Neural cell (in vitro differentiated cells): ENCODE results near the gene SLC24A3. TPM values are rescaled to one million over a fixed set of nuclear protein-coding genes. Genes with fewer than 3 reads are reported as not detected.

Experiments used
- H2AFZ ChIP-seq: fragments of 200-600, 300-800 bp; sonication (generic), shearing (Covaris generic); 2 replicates; pipeline ENCODE4 v1.6.0; 2014; ENCODE audit warnings: low read depth, mild to moderate bottlenecking, antibody characterized with exemption, low read length, moderate library complexity
- H3F3A ChIP-seq: fragments of 200-600 bp; shearing (Covaris generic); 2 replicates; pipeline ENCODE4 v1.6.1; 2016; ENCODE audit warnings: mild to moderate bottlenecking, moderate library complexity, mixed read lengths, antibody characterized with exemption, low read length; ENCODE audit not compliant: insufficient read depth, poor library complexity, severe bottlenecking
- H3K27ac ChIP-seq: fragments of 200-600, 300-800 bp; sonication (generic), shearing (Covaris generic); 2 replicates; pipeline ENCODE4 v1.5.1; 2014; ENCODE audit warnings: mild to moderate bottlenecking, low read length, moderate library complexity
- H3K27me3 ChIP-seq: fragments of 300-800, 200-600 bp; sonication (generic), shearing (Covaris generic); 2 replicates; pipeline ENCODE4 v1.6.0; 2014; ENCODE audit warnings: mild to moderate bottlenecking, low read depth, low read length, moderate library complexity; ENCODE audit not compliant: insufficient read depth
- H3K36me3 ChIP-seq: fragments of 300-800, 200-600 bp; sonication (generic), shearing (Covaris generic); 2 replicates; pipeline ENCODE4 v1.5.1; 2014; ENCODE audit warnings: mild to moderate bottlenecking, antibody characterized with exemption, low read length, moderate library complexity; ENCODE audit not compliant: insufficient read depth
- H3K4me2 ChIP-seq: fragments of 300-800, 200-600 bp; sonication (generic), shearing (Covaris generic); 2 replicates; pipeline ENCODE4 v1.6.0; 2014; ENCODE audit warnings: mild to moderate bottlenecking, low read length
- H3K4me3 ChIP-seq: fragments of 300-800, 200-600 bp; sonication (generic), shearing (Covaris generic); 2 replicates; pipeline ENCODE4 v1.5.1; 2014; ENCODE audit warnings: mild to moderate bottlenecking, low read length, moderate library complexity
- H3K79me2 ChIP-seq: fragments of 200-600 bp; shearing (Covaris generic); replicated peaks from 2 replicates; pipeline ENCODE4 v1.6.0; 2014; ENCODE audit warnings: mild to moderate bottlenecking, low read length, moderate library complexity; ENCODE audit not compliant: insufficient read depth
- H3K9ac ChIP-seq: fragments of 300-800, 200-600 bp; sonication (generic), shearing (Covaris generic); 2 replicates; pipeline ENCODE4 v1.6.1; 2016; ENCODE audit warnings: mild to moderate bottlenecking, low read length, mixed read lengths
- H3K9me2 ChIP-seq: fragments of 200-600 bp; shearing (Covaris generic); 2 replicates; pipeline ENCODE4 v1.6.1; 2016; ENCODE audit warnings: mild to moderate bottlenecking, low read length, mixed read lengths; ENCODE audit not compliant: insufficient read depth
- H3K9me3 ChIP-seq: fragments of 200-600, 300-800 bp; sonication (generic), shearing (Covaris generic); 2 replicates; pipeline ENCODE4 v1.6.1; 2016; ENCODE audit warnings: mild to moderate bottlenecking, mixed run types, low read length, moderate library complexity, mixed read lengths
- H4K20me1 ChIP-seq: fragments of 200-600 bp; shearing (Covaris generic); 2 replicates; pipeline ENCODE4 v1.6.1; 2016; ENCODE audit warnings: mild to moderate bottlenecking, mixed run types; ENCODE audit not compliant: insufficient read depth
- EP300 ChIP-seq: fragments of 450-650 bp; conservative IDR thresholded peaks from 2 replicates; pipeline ENCODE4 v1.6.1; 2014; ENCODE audit warnings: antibody characterized with exemption, mild to moderate bottlenecking, moderate library complexity; ENCODE audit not compliant: poor library complexity, severe bottlenecking
- EZH2 ChIP-seq: fragments of 200-600, 300-800 bp; shearing (Covaris generic), sonication (generic); IDR thresholded peaks from 2 replicates; pipeline ENCODE4 v1.6.1; 2014; ENCODE audit warnings: antibody characterized with exemption, low read length, borderline replicate concordance, mild to moderate bottlenecking; ENCODE audit not compliant: insufficient read depth, poor library complexity, severe bottlenecking
- MXI1 ChIP-seq: fragments of 450-650 bp; conservative IDR thresholded peaks from 2 replicates; pipeline ENCODE4 v1.6.1; 2014; ENCODE audit warnings: antibody characterized with exemption, mild to moderate bottlenecking; ENCODE audit not compliant: poor library complexity, severe bottlenecking
- POLR2AphosphoS5 ChIP-seq: IDR thresholded peaks from 2 replicates; pipeline ENCODE4 v1.6.1; 2012
- RAD21 ChIP-seq: fragments of 450-650 bp; conservative IDR thresholded peaks from 2 replicates; pipeline ENCODE4 v1.6.1; 2014; ENCODE audit warnings: antibody characterized with exemption, mild to moderate bottlenecking, moderate library complexity
- SMC3 ChIP-seq: fragments of 450-650 bp; conservative IDR thresholded peaks from 2 replicates; pipeline ENCODE4 v1.6.1; 2014; ENCODE audit warnings: antibody characterized with exemption, mild to moderate bottlenecking, moderate library complexity; ENCODE audit not compliant: poor library complexity
- TAF1 ChIP-seq: IDR thresholded peaks from 2 replicates; pipeline ENCODE4 v1.6.1; 2012; ENCODE audit warnings: low read depth
- polyA plus RNA-seq: library from polyadenylated mRNA; depleted of rRNA; stranded (reverse); fragments of >200 nt; gene quantifications from 2 replicates; pipeline ENCODE4 v1.2.3, GENCODE V29; 2014
- TF ChIP-seq, protein P1 (sequence below): IDR thresholded peaks from 2 replicates; pipeline ENCODE4 v1.6.1; 2012; ENCODE audit warnings: borderline replicate concordance
- TF ChIP-seq, protein P2 (sequence below): fragments of 450-650 bp; IDR thresholded peaks from 2 replicates; pipeline ENCODE4 v1.5.1; 2014; ENCODE audit warnings: antibody characterized with exemption, mild to moderate bottlenecking, moderate library complexity; ENCODE audit not compliant: poor library complexity, severe bottlenecking

SLC24A3 gene
- polyA plus RNA-seq, 1 donor from 2014 or later = 6.5 TPM

DNA sequence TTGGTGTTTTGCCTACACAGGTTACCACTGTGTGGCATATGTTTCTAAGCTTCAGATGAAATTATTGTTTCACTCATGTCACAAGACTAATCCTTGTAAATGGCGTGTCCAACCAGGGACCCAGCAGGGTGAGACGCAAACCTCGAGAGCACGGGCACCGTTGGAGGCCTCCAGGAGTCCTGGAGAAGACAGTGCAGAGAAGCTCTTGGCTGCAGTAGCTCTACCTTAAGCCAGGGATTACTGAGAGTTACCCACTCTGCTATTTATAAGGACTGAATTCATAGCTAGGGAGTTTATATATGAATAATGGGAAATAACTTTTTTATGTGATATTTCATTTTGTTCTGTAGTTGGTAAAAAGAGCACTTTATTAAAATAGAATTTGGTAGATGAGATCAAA is 137.4 kb downstream of the SLC24A3 start:
- H3F3A ChIP-seq = no peaks in the 10 kb centered on the region
- H3K9ac ChIP-seq = no peak overlapping the region
- H2AFZ ChIP-seq = no peak overlapping the region
- no peak overlapping the region for H3K27ac ChIP-seq
- no peaks in the 10 kb centered on the region for H3K79me2 ChIP-seq
- no peaks in the 10 kb centered on the region for H3K9me2 ChIP-seq
- H3K27me3 ChIP-seq = no peaks in the 10 kb centered on the region
- H3K4me3 ChIP-seq = no peak overlapping the region
- H4K20me1 ChIP-seq = no peaks in the 10 kb centered on the region
- H3K9me3 ChIP-seq = no peaks in the 10 kb centered on the region
- no peaks in the 10 kb centered on the region for H3K36me3 ChIP-seq
- H3K4me2 ChIP-seq = no peak overlapping the region
- TF ChIP-seq TAF1 (no peak), EZH2 (no peak), MXI1 (no peak)
- TF ChIP-seq, protein P1, sequence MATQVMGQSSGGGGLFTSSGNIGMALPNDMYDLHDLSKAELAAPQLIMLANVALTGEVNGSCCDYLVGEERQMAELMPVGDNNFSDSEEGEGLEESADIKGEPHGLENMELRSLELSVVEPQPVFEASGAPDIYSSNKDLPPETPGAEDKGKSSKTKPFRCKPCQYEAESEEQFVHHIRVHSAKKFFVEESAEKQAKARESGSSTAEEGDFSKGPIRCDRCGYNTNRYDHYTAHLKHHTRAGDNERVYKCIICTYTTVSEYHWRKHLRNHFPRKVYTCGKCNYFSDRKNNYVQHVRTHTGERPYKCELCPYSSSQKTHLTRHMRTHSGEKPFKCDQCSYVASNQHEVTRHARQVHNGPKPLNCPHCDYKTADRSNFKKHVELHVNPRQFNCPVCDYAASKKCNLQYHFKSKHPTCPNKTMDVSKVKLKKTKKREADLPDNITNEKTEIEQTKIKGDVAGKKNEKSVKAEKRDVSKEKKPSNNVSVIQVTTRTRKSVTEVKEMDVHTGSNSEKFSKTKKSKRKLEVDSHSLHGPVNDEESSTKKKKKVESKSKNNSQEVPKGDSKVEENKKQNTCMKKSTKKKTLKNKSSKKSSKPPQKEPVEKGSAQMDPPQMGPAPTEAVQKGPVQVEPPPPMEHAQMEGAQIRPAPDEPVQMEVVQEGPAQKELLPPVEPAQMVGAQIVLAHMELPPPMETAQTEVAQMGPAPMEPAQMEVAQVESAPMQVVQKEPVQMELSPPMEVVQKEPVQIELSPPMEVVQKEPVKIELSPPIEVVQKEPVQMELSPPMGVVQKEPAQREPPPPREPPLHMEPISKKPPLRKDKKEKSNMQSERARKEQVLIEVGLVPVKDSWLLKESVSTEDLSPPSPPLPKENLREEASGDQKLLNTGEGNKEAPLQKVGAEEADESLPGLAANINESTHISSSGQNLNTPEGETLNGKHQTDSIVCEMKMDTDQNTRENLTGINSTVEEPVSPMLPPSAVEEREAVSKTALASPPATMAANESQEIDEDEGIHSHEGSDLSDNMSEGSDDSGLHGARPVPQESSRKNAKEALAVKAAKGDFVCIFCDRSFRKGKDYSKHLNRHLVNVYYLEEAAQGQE = no peak

DNA sequence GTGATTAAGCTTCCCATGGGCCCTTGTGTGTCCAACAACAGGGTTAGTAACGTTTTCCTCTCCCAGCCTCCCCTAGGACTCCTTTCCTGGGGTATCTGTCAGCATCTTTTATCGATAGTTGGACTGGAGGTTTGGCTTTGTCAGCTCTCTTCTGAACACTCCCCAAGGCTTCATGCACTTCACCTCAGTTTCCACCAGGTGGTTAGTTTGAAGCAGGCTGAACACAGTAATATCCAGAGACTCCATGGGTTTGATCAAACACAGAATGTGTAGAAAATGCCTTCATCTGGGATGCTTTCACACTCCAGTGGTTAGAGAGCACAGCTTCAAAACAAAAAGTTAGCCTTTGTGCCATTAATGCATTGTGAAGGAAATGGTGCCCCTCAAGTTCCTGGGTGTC is 139.1 kb downstream of the SLC24A3 start:
- TF ChIP-seq EZH2 (no peak), TAF1 (no peak), POLR2AphosphoS5 (no peak), EP300 (no peak), RAD21 (no peak)
- H3K4me2 ChIP-seq = no peak overlapping the region
- H3K79me2 ChIP-seq = no peaks in the 10 kb centered on the region
- no peaks in the 10 kb centered on the region for H3F3A ChIP-seq
- no peaks in the 10 kb centered on the region for H4K20me1 ChIP-seq
- H3K36me3 ChIP-seq = no peaks in the 10 kb centered on the region
- H3K9ac ChIP-seq = no peak overlapping the region
- H3K27ac ChIP-seq = no peak overlapping the region
- H3K27me3 ChIP-seq = no peaks in the 10 kb centered on the region
- no peak overlapping the region for H2AFZ ChIP-seq
- no peaks in the 10 kb centered on the region for H3K9me3 ChIP-seq
- H3K4me3 ChIP-seq = no peak overlapping the region
- H3K9me2 ChIP-seq = no peaks in the 10 kb centered on the region

DNA sequence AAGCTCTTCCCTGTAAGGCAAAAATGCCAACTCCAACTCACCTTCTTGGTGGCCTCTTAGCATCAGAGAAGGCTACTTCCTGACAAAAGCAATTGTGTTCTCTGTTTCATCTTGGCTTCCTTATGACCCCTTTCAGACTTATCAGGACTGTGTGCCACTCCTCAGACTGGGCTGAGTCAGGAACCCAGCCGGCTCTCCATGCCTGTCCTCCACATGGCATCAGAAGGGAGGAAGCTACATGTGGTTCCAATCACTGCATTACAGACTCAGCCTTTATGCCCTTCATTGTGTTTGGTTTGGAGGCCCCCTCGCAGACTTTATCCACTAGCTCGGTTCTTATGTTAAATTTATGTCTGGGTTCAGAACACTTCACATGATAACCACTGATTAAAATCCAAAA is 142.5 kb downstream of the SLC24A3 start:
- TF ChIP-seq RAD21 (no peak), EZH2 (no peak), SMC3 (no peak), POLR2AphosphoS5 (no peak), EP300 (no peak), TAF1 (no peak), MXI1 (no peak)
- TF ChIP-seq, protein P2, sequence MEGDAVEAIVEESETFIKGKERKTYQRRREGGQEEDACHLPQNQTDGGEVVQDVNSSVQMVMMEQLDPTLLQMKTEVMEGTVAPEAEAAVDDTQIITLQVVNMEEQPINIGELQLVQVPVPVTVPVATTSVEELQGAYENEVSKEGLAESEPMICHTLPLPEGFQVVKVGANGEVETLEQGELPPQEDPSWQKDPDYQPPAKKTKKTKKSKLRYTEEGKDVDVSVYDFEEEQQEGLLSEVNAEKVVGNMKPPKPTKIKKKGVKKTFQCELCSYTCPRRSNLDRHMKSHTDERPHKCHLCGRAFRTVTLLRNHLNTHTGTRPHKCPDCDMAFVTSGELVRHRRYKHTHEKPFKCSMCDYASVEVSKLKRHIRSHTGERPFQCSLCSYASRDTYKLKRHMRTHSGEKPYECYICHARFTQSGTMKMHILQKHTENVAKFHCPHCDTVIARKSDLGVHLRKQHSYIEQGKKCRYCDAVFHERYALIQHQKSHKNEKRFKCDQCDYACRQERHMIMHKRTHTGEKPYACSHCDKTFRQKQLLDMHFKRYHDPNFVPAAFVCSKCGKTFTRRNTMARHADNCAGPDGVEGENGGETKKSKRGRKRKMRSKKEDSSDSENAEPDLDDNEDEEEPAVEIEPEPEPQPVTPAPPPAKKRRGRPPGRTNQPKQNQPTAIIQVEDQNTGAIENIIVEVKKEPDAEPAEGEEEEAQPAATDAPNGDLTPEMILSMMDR = no peak
- TF ChIP-seq, protein P1 = no peak
- no peak overlapping the region for H2AFZ ChIP-seq
- H3K4me3 ChIP-seq = no peak overlapping the region
- H3K27me3 ChIP-seq = no peaks in the 10 kb centered on the region
- H3K4me2 ChIP-seq = no peak overlapping the region
- H3K79me2 ChIP-seq = no peaks in the 10 kb centered on the region
- H3F3A ChIP-seq = no peaks in the 10 kb centered on the region
- H3K9me2 ChIP-seq = no peaks in the 10 kb centered on the region
- no peaks in the 10 kb centered on the region for H4K20me1 ChIP-seq
- H3K9me3 ChIP-seq = no peaks in the 10 kb centered on the region
- H3K36me3 ChIP-seq = no peaks in the 10 kb centered on the region
- no peak overlapping the region for H3K9ac ChIP-seq
- H3K27ac ChIP-seq = no peak overlapping the region
